RWPE1 (cell line): ENCODE measurements around the gene HS6ST3.

Source experiments
- CTCF ChIA-PET: fragments of 350-600 bp; sonication (Branson Sonifier 250); formaldehyde crosslinking; extraction: SDS; loops from one replicate; lab custom pipeline; 2021; lab: Yijun Ruan, JAX
- POLR2A ChIA-PET: fragments of 400-600 bp; formaldehyde crosslinking; extraction: SDS; loops from one replicate; lab custom pipeline; 2020; ENCODE audit warnings: antibody characterized with exemption; ENCODE audit not compliant: low non-redundant PET; lab: Yijun Ruan, JAX
- DNase-seq: peaks from one replicate; pipeline ENCODE4 v3.0.0; 2012; ENCODE audit warnings: low spot score
- H3K27ac ChIP-seq: fragments of 450-650 bp; 2 replicates; pipeline ENCODE4 v1.5.1; 2017
- TF ChIP-seq, protein P1 (sequence below): fragments of 450-650 bp; conservative IDR thresholded peaks from 2 replicates; pipeline ENCODE4 v1.5.1; 2017; ENCODE audit warnings: low read depth, mild to moderate bottlenecking

HS6ST3 gene

DNA sequence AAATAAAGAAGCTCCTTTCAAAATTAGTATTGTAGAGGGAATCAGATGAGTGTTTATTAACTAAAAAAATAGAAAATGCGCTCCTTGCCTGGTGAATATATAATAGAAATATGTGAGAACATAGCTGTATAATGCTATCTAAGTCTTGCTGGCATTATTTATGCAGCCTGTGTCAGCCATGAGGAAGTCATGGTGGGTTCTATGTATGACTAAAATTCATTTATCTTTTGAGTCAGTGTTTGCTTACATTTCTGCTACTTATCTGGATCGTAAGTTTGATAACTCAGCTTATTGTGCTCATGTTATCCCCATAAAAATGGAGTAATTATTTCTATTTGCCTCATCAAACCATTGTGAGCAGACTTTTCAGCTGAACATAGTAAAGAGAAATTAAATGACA lies 455.1 kb downstream of the HS6ST3 start:
- CTCF ChIA-PET = no interaction called here
- DNase-seq = no peak
- TF ChIP-seq, protein P1, sequence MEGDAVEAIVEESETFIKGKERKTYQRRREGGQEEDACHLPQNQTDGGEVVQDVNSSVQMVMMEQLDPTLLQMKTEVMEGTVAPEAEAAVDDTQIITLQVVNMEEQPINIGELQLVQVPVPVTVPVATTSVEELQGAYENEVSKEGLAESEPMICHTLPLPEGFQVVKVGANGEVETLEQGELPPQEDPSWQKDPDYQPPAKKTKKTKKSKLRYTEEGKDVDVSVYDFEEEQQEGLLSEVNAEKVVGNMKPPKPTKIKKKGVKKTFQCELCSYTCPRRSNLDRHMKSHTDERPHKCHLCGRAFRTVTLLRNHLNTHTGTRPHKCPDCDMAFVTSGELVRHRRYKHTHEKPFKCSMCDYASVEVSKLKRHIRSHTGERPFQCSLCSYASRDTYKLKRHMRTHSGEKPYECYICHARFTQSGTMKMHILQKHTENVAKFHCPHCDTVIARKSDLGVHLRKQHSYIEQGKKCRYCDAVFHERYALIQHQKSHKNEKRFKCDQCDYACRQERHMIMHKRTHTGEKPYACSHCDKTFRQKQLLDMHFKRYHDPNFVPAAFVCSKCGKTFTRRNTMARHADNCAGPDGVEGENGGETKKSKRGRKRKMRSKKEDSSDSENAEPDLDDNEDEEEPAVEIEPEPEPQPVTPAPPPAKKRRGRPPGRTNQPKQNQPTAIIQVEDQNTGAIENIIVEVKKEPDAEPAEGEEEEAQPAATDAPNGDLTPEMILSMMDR = no peak
- POLR2A ChIA-PET = no interaction called here
- H3K27ac ChIP-seq = no peak overlapping the region

DNA sequence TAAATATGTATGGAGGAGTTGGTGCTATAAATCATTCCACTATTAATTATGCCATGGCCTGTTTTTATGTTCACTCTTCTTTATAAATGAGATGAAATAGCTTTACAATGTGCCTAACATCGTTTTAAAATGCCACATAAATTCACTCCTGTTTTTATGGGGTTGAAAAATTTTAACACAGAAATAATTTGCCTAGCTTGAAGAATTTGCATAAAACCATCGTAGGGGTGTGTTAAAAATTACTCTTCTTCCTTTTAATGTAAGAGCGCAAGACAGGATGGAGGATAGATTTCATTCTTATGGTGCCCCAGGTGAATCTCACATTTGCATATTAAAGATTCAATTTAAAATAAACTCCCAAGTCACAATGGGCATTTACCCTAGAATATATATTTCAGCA lies 456.6 kb downstream of the HS6ST3 start:
- ChIA-PET CTCF (no interaction called here), POLR2A (no interaction called here)
- no peak overlapping the region for H3K27ac ChIP-seq
- TF ChIP-seq, protein P1 = no peak
- no peak for DNase-seq

DNA sequence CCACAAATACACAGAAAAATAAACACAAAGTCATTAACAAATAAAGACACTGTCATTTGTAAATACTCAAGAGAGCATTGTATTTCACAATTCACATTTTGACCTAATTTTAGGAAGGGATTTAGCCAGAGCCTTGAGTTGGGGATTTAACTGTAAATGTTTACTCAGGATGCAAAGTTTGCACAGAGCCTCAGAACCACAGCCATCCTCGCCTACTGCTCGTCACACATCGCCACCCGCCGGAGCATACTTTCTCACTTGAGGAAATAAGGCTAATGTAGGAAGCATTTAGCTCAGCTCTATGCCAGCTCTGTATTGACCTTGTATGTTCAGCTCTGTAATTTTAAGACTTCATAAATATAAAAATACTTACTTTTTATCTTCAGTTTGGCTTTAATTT lies 461.6 kb downstream of the HS6ST3 start:
- CTCF ChIA-PET = interaction anchor here (0.6 kb wide), 1 partner anchor 837 kb away, joined by 3 read pairs; no protein-coding TSS in a partner anchor
- TF ChIP-seq, protein P1 = no peak
- DNase-seq = no peak
- POLR2A ChIA-PET = no interaction called here
- H3K27ac ChIP-seq = no peak overlapping the region

DNA sequence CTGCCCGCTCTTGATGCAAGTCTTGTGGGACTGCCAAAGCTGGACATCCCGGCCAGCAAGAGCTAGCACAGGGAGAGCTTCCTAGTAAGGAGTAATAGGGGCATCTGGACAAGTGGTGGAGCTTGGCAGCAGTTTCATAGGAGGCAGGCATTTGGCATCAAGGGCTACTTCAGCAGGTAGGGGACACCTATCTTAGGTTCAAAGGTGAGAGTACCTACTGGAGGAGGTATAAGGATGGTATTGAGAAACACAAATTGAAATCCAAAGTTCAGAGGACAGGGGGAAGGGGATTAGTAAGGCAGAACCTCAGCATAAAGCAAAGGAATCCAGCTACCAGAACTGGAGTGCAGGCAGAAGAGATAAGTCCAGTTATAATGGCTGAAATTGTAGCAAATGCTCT lies 462.7 kb downstream of the HS6ST3 start:
- CTCF ChIA-PET = no interaction called here
- POLR2A ChIA-PET = no interaction called here

DNA sequence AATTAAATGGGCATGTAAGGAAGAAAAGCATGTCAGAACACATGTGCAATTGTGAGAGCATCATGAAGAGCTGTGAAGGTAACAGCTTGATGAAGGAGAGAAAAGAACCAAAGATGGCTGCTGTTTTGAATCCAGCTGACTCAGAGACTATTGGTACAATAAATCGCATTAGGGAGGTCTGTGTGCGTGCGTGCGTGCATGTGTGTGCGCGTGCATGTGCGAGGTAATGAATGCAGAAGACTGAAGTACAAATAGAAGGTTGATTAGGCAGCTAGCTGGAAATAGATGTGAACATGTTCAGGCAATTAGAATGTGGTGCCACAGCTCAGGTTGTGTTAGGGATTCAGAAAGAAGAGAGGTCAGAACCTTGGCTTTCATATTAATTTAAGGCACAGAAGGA lies 463.9 kb downstream of the HS6ST3 start:
- ChIA-PET CTCF (interaction anchor here (0.6 kb wide), 1 partner anchor 41 kb away, joined by 3 read pairs; no protein-coding TSS in a partner anchor), POLR2A (no interaction called here)
- H3K27ac ChIP-seq = no peak overlapping the region
- TF ChIP-seq, protein P1 = no peak
- DNase-seq = no peak

More for the DNA sequence above, 462.7 kb downstream of the HS6ST3 start:
- TF ChIP-seq, protein P1 = no peak
- no peak overlapping the region for H3K27ac ChIP-seq
- DNase-seq = no peak

DNA sequence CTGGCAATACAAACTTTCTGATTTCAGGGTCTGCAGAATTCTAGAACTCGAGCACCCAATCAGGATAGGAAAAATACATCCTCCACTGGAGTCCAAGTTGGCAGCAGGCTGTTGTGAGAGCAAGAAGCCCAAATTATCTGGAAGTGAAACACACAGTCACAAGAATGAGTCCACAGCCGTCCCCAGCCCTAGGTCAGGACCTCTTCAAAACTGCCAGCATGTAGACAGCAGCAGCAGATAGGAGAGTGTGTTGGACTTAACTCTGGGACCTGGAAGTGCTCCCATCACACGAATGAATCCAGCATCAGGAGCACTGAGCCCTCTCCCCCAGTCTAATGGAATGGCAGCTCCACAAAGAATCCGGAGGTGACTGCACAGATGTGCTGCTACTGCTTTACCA lies 483.7 kb downstream of the HS6ST3 start:
- ChIA-PET CTCF (no interaction called here), POLR2A (no interaction called here)
- no peak overlapping the region for H3K27ac ChIP-seq
- TF ChIP-seq, protein P1 = no peak
- DNase-seq = no peak
